ENCODE results near the gene SFXN4. TPM values are rescaled to one million over a fixed set of nuclear protein-coding genes. Genes with fewer than 3 reads are reported as not detected.
A peak's percentile ranks its signal among the peaks of the same experiment; 100 is the strongest.

The SFXN4 gene
- total RNA-seq, 1 donor from 2014 or later, result 19.9 TPM

DNA sequence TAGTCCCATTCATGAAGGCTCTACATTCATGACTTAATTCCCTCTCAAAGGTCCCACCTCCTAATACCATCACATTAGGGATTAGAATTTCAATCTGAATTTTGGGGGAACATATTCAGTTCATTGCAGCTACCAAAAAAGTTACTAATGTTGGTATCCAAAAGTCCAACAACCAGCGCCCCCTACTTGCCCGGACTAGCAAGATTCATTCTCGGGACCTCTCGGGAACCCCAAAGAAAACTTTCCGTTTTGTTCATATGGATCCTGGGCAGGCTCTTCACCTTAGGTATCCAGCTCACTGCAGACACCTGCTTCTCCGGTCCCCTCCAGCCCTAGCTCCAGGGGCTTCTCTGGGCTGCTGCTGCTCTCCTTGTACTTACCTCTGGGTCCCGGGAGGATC is 32.9 kb upstream of the SFXN4 start:
- no peak for DNase-seq (ENCODE audit: low read depth, low spot score)
- no peaks in the 10 kb centered on the region for H3K9me3 Mint-ChIP-seq
- no peak overlapping the region for H3K4me3 Mint-ChIP-seq
- TF ChIP-seq, protein P1, sequence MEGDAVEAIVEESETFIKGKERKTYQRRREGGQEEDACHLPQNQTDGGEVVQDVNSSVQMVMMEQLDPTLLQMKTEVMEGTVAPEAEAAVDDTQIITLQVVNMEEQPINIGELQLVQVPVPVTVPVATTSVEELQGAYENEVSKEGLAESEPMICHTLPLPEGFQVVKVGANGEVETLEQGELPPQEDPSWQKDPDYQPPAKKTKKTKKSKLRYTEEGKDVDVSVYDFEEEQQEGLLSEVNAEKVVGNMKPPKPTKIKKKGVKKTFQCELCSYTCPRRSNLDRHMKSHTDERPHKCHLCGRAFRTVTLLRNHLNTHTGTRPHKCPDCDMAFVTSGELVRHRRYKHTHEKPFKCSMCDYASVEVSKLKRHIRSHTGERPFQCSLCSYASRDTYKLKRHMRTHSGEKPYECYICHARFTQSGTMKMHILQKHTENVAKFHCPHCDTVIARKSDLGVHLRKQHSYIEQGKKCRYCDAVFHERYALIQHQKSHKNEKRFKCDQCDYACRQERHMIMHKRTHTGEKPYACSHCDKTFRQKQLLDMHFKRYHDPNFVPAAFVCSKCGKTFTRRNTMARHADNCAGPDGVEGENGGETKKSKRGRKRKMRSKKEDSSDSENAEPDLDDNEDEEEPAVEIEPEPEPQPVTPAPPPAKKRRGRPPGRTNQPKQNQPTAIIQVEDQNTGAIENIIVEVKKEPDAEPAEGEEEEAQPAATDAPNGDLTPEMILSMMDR (conservative IDR thresholded peaks at IDR 0.05), result peak; percentile 28
- H3K27me3 Mint-ChIP-seq (ENCODE audit: low read depth), result no peaks in the 10 kb centered on the region
- H3K36me3 Mint-ChIP-seq (ENCODE audit: low read depth), result no peaks in the 10 kb centered on the region
- no peak overlapping the region for H3K27ac Mint-ChIP-seq (ENCODE audit: unreplicated experiment)
- H3K4me1 Mint-ChIP-seq, result peaks cover 20% of the 10 kb centered on the region

DNA sequence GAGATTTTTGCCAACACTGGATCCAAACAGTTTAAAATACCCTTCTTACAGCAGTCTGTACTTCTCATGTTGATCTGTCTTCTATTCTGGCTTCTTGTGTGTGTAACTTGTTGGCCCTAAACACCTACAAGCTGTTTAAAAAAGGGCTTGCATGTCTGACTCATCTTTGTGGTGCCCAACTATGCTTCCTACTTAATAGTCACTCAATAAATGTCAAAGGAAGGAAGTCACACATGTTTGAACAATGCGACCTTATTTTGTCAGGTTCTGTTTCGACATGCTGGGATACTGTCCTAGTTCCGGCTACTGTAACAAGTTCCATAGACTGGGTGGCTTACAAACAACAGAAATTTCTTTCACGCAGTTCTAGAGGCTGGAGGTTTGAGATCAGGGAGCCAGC is 32.4 kb upstream of the SFXN4 start:
- TF ChIP-seq, protein P1 (conservative IDR thresholded peaks at IDR 0.05), result no peak
- Mint-ChIP-seq H3K27ac (ENCODE audit: unreplicated experiment) (no peak overlapping the region), H3K4me3 (no peak overlapping the region), H3K9me3 (no peaks in the 10 kb centered on the region), H3K36me3 (ENCODE audit: low read depth) (no peaks in the 10 kb centered on the region), H3K27me3 (ENCODE audit: low read depth) (no peaks in the 10 kb centered on the region), H3K4me1 (peaks cover 15% of the 10 kb centered on the region)
- DNase-seq (ENCODE audit: low read depth, low spot score), result no peak

DNA sequence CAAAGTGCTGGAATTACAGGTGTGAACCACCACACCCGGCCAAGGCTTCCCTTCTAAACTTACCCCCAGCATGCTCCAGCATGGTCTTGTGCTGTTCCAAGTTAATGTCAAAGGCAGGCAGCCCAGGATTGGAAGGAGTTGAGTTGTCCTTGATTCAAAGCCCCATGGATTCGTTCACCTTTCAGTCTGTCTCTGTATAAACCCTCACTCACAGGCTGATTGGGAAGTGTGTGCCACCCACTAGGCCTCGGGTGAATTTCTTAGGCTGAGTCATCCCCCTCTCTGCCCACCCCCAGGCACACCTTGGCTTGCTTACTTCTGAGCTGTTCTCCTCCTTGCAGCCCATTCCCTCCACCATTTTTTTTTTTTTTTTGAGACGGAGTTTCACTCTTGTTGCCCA is 26.4 kb upstream of the SFXN4 start:
- Mint-ChIP-seq H3K4me3 (no peak overlapping the region), H3K9me3 (no peaks in the 10 kb centered on the region), H3K27ac (ENCODE audit: unreplicated experiment) (no peak overlapping the region), H3K27me3 (ENCODE audit: low read depth) (no peaks in the 10 kb centered on the region), H3K4me1 (peaks cover 10% of the 10 kb centered on the region), H3K36me3 (ENCODE audit: low read depth) (no peaks in the 10 kb centered on the region)
- no peak for DNase-seq (ENCODE audit: low read depth, low spot score)
- TF ChIP-seq, protein P1 (conservative IDR thresholded peaks at IDR 0.05), result no peak

DNA sequence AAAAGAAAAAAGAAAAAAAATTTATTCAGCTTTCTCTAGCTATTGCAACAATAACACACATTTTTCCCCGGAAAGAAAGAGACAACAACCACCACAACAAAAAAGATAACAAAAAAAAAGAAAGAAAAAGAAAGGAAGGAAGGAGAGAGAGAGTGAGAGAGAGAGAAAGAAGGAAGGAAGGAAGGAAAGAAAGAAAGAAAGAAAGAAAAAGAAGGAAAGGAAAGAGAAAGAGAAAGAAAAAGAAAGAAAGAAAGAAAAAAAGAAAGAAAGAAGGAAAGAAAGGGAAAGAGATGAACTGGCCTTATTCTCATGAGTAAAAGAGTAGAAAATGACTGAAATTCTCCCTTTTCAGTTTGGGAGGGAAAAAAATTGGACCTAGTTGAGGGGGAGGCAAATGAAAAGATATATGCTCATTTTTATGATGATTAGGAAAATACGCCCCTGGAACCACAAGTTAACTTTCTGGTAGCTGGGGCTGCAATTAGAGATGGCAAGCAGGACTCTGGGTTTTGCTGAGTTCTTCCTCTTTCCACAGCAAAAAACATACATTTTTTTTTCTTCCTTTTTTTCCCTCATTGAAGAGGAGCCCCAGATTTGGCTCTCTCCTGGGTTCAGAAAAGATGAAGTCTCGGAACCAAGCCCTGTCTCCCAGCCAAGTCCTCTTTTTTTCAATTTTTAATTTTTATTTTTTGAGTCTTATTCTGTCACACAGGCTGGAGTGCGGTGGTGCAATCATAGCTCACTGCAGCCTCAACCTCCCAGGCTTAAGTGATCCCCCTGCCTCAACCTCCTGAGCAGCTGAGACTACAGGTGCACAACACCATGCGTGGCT is 25.7 kb upstream of the SFXN4 start:
- Mint-ChIP-seq H3K4me3 (no peak overlapping the region), H3K4me1 (peaks cover 10% of the 10 kb centered on the region), H3K36me3 (ENCODE audit: low read depth) (no peaks in the 10 kb centered on the region), H3K27ac (ENCODE audit: unreplicated experiment) (no peak overlapping the region), H3K27me3 (ENCODE audit: low read depth) (no peaks in the 10 kb centered on the region), H3K9me3 (no peaks in the 10 kb centered on the region)
- TF ChIP-seq, protein P1 (conservative IDR thresholded peaks at IDR 0.05), result no peak
- DNase-seq (ENCODE audit: low read depth, low spot score), result no peak

DNA sequence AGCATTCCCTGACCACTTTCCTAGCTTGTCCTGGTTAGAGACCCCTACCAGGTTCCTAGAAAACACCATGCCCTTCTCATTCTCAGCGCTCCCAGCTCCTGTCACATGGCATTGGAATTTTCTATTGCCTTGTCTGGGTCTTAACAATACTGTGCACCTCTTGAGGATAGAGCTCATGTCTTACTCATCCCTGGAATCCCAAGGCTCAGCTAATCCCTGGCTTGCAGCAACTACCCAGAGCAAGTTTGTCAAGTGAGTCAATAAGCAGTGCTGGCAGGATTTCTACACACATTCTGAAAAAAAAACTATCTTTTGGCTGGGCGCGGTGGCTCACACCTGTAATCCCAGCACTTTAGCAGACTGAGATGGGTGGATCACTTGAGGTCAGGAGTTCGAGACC is 24.8 kb upstream of the SFXN4 start:
- H3K4me3 Mint-ChIP-seq, result no peak overlapping the region
- no peak for DNase-seq (ENCODE audit: low read depth, low spot score)
- H3K9me3 Mint-ChIP-seq, result no peaks in the 10 kb centered on the region
- peak overlapping the region; percentile 84 for H3K27ac Mint-ChIP-seq (ENCODE audit: unreplicated experiment)
- H3K36me3 Mint-ChIP-seq (ENCODE audit: low read depth), result no peaks in the 10 kb centered on the region
- no peaks in the 10 kb centered on the region for H3K27me3 Mint-ChIP-seq (ENCODE audit: low read depth)
- H3K4me1 Mint-ChIP-seq, result peaks cover 10% of the 10 kb centered on the region
- TF ChIP-seq, protein P1 (conservative IDR thresholded peaks at IDR 0.05), result no peak
